Ramos (cell line): ENCODE measurements around the gene SERTAD4.
"Not testable (repeated sequence)": the region's sequence is repeated elsewhere in the genome, so short reads cannot be mapped to it uniquely, and the experiment has no call there.

Source experiments
- in situ Hi-C: fragments of 300-500 bp; cut with MboI; formaldehyde crosslinking; loops from one replicate; pipeline ENCODE4 v1.14.3; 2022; ENCODE audit warnings: low sequenced_read_pairs; ENCODE audit not compliant: unreplicated experiment

SERTAD4 gene

GRCh38 chr1:210254298-210254697 lies 21.7 kb downstream of the SERTAD4 start:
- in situ Hi-C loops, result no loop called here

DNA sequence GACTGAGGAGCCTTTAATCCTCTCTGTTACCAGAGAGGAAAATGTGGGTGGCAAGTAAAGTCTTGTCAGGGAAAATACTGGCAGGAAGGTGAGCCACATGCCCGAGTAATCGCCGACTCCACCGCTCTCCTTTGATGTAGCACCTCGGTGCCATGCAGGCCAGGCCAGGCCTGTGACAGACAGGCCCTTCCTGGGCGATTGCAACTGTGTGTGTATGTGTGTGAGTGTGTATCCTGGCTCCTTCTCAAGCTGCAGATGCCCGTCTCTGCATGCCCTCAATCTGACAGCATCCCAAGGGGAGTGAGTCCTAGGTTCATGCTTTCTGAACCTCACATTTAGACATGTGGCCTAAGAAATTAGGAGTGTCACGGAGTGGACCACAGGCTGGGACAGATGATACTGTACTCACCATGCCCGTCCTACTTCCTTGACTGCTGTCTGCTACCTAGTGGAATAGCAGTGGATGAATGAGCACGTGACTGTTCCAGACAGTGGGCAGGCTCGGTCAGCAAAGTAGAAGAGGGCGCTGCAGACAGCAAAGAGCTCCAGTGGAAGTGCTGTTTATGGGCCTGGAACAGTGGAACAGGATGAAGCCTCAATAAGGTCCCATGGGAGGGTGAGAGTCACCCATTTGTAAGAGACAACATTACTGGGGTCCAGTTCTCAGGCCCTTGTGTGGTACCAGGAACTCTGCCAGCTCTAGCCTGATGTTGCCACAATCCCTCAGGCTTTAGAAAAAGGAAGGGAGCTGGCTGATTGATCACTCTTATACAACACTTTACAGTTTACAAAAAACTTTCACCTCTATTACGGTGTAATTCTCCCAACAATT lies 25.3 kb downstream of the SERTAD4 start:
- in situ Hi-C loops, result no loop called here

DNA sequence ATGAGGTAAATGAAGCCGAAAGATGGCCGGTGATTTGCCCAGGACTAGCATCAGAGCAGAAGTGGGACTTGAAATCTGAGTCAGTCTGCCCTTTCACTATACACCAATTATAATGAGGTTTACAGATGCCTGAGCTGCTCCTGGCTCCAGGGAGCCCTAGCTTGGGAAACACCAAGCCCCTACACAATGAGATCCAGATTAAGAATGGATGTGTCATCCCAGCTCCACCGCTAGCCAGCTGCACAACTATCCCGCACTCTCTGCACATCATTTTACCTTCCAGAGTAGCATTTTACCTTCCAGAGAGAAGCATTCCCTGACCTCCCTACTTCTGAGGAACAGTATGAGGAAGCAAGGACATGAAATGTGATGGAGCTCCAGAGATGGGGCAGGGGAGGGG lies 27.0 kb downstream of the SERTAD4 start:
- in situ Hi-C loops, result no loop called here

DNA sequence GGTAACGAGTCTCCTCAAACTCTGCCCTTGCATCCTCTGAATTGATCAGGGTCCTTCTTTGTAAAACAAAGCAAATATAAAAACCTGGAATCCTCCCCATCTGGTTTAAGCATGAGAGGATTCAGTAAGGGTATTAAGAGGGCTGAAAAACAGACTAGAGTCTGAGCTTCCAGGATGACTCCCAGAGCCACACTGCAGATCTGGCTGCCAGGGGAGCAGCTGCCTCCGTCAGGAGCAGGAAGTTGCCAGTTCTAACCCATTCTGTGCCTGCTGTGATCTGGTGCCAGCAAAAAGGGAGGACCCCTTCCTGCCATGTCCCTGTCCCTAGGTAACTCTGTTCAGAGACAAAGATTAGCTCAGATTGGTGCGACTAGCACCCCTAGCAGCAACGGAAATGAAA lies 27.5 kb downstream of the SERTAD4 start:
- in situ Hi-C loops, result no loop called here

GRCh38 chr1:210262167-210262896 lies 29.7 kb downstream of the SERTAD4 start:
- in situ Hi-C loops, result no loop called here

DNA sequence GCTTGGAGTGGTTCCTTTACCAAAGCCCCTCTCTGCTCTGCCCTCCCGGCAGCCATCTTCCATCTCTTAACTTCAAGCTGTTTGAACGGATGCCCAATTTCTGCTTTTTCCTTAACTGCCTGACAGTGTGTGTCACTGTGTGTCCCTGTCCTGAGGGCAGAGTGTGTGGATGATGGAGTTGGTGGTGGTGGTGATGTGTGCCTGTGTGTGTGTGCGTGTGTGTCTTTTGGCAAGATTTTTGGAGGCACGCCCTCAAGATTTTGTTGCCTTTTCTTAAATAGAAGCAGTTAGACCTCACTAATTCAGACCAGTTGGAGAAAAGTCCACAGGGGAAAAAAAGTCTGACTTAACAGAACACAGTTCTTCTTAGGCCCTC lies 30.3 kb downstream of the SERTAD4 start:
- in situ Hi-C loops, result no loop called here

- in situ Hi-C loops, result no loop called here
These were observed 31.4 kb downstream of the SERTAD4 start for GRCh38 chr1:210263963-210264362.

- in situ Hi-C loops, result no loop called here
These were observed 32.1 kb downstream of the SERTAD4 start for GRCh38 chr1:210264496-210265380.

DNA sequence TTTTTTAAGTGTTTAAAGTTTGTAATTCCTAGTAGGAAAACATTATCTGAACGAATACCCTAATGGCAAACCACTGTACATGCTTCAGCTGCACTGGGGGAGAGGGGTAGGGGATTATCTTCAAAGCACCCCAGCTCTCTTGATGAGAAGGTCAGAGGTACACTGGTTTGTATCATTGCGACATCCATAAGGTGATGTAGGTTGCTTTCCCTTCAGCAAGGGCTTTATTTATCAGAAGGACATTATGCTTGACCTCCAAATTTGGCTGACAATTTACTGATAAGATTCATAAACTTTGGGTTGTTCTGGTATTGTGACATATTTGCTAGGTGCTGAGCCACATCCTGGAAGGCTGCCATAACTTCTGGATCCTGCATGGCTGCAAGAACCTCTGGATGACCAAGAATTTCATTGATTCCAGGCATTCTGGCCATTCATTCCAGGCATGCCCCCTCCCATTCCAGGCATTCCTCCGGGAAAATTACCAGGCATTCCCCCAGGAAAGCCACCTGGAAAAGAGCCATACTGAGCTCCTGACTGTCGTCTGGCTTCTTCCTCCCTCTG lies 32.9 kb downstream of the SERTAD4 start:
- in situ Hi-C loops, result not testable (repeated sequence)

DNA sequence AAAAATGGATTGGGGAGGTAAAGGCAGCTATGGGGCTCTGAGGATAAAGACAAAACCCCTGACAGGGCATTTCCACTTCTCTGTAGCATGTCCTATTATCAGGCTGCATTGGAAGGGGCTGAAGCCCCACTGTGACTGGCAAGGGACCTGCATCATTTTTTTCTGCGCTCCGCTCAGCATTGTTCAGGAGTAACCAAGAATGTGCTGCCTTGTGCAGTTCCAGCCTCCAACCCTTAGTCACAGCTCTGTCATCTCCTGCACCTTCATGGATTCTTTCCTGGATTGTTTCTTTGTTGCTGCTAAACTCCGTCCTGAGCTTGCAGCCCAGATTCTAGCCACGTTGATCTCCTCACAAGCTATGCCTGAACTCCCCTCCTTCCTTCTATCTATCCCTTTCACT lies 37.4 kb downstream of the SERTAD4 start:
- in situ Hi-C loops, result no loop called here

GRCh38 chr1:210272666-210273065 lies 40.1 kb downstream of the SERTAD4 start:
- in situ Hi-C loops, result no loop called here

DNA sequence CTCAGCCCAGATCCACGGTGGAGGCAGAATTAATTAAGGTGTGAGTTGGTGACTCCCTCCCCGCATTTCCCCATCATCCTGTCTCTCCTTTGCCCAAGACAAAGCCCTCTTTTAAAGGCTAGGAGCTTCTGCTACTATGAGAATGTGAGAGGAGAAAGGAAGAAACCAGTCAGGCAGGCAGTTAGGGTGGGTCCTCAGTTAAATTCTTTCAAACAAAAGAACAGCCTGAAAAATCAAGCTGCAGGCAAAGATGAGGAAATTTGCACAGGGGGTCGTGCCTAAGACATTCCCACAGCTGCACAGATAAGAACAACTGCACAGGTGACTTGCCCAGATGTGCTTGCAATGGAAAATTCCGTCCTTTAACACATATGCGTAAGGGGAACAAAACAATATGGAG lies 47.6 kb downstream of the SERTAD4 start:
- in situ Hi-C loops, result no loop called here

DNA sequence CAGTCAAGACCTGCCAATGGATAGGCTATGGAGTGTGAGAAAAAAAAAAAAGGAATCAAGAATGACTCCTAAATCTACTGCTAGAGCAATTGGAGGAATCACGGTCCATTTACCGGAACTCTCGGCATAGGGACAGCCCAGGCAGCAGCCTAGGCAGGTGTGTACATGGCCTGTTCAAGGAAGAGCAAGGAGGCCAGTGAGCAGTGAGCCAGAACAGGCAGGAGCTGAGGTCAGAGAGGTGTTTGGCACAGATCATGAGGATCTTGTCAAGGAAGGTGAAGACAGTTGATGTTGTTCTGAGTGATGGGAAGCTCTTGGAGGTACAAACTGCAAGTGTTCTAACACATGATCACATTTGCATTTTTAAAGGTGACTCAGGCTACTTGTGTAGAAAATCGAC lies 55.5 kb downstream of the SERTAD4 start:
- in situ Hi-C loops, result no loop called here

- in situ Hi-C loops, result no loop called here
These were observed 56.7 kb downstream of the SERTAD4 start for GRCh38 chr1:210289248-210289647.

DNA sequence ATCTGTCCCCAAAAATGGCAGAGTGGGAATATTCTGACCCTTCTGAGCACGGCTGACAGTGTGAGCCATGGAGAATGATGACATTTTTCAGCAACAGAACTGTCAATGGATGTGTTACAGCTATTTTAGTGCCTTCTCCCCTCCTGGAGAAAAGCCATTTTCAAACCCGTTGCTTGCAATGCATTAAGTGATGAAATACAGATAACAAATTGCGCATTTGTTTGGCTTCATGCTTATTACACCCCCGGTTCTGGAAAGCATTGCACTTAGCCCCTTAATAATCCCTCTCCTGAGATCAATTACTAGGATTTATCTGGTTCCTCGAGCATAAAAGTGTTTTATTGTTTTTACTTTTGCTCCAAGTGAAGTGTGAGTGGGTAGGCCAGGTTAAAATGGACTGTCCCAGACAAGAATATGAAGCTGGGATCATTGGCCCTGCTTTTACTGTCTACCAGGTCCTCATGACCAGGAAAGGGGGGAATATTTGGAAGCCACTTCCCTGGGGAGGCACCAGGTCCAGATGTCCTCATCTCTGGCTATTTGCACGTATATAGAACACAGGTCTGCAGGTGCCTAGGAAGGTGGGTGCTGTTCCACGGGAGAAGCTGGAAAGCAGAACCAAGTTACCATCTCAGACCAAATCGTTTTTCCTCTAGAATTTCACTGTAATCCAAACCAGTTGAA lies 58.6 kb downstream of the SERTAD4 start:
- in situ Hi-C loops, result no loop called here

DNA sequence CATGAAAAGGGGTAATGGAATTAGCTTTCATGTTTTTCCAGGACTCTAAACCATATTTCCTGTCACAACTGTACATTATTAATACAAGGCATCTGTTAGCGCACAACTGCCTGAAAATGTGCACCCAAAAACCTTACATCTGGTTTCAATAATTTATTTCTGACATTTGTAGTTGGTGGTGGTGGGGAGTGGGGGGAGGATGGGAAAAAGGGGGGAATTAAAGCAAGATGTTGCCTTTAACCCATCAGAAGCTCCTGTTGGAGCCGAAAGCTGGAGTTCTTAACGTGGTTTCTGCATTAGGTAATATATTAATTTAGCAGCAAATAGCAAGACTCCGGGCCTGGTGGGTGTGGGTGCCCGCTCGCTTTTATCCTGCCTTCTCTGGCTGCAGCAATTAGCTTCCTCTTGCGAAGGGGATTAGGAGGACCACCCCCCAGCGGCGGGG lies 59.2 kb downstream of the SERTAD4 start:
- in situ Hi-C loops, result no loop called here

GRCh38 chr1:210292231-210292871 lies 59.8 kb downstream of the SERTAD4 start:
- in situ Hi-C loops, result no loop called here

DNA sequence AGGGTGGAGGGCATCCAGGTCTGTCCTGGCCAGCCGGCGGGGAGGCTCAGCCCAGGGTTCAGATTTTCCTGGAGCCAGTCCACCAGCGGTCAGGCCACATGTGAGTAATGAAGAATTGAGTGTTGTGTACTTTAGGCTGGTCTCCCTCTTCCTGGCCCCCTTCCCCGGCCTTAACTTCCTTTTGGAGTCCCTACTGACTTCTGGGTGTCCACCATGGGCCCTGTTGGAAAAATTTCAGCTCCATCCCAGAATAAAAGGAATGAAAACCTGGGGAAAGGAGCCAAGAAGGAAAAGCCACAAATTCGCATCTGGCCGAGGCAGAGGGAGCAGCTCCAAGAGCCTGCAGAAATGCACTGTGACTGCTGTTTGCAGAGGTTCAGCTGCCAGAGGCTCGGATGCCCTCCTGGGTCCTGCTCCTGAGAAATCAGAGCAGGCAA lies 60.6 kb downstream of the SERTAD4 start:
- in situ Hi-C loops, result no loop called here

GRCh38 chr1:210294999-210295745 lies 62.6 kb downstream of the SERTAD4 start:
- in situ Hi-C loops, result no loop called here
